Measurements from ENCODE around the gene RIOK2.

RIOK2 gene

DNA sequence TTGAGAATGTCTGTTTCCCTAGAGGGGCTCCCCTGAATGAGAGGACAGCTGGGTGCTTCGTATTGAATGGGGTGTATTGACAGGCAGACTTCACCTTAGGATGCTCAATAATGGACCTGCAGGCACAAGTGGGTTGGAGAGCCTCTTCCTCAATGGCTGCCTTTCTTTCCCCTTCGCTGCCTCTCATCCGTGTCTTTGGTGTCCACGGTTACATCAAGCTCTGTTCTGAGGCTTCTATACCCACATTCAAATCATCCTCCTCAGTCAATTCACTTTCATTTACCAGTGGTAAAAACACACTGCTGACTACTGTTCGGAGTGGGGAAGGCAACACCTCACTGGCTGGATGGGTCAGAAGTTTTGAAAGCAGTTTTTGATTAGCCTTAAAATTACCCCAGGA is 61.2 kb downstream of the RIOK2 start:
- no peak for DNase-seq

DNA sequence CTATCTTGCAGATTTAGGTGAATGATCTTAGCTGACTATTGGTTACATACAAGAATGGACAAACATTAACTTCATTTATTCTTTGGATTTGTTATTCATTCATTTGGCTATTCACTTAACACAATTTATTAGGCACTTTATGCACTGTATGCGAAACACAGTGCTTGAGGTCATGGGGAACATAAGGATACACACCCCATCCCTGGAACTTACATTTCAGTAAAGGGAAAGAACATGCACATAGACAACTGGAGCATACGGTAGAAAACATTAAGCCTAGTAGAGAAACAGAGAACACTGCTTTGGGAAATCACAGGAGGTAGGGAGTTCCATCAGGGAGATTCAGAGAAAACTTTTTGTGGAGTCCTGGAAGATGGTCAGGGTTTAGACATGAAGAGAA is 62.9 kb downstream of the RIOK2 start:
- no peak for DNase-seq

DNA sequence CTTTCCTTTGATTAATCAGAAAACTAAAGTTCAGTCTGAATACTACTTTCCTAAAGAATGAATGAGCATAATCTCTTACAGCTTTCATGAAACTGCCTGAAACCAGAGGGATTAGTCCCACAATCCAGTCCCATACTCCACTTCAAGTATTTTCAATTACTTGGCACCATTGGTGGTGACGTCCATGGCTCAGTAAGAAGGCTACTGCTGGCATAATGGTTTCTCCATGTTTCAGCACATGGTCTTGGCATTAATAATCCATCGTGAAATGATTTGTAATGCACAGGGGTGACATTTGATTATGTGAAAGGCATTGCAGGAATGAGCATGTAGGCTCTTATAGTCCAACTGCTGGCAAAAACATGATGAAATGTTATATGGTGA is 64.0 kb downstream of the RIOK2 start:
- no peak for DNase-seq

DNA sequence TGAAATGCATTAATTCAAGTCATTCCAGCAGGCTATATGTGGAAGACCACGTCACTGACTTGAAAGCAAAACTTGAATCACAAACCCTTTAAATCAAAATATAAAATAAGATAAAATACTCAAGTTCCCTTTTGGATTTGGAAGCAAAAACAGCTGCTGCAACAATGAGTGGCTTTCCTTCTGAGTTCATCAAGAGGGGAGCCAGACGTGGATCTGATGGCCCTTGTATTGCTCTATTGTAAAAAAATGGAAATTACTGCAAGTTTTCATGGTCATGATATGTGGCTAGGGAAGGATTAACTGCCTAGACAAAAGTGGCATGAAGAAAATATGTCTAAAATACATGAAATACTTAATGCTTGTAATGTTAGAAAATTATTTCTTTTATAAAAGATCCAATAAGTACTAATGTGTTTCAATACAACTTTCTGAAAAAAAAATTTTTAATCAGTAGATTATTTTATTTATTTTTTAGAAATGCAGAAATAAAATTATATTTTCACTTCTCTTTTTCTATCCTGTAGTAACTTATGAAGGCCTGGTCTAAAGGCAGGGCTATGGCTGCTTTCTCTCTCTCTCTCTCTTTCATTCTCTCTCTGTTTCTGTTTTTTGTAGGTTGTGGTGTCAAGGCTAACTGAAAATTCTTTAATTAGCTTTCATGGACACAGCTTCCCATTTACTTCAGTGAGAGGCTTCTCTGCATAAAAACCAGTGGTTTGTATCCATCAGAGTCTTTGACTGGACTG is 64.6 kb downstream of the RIOK2 start:
- DNase-seq = no peak

DNA sequence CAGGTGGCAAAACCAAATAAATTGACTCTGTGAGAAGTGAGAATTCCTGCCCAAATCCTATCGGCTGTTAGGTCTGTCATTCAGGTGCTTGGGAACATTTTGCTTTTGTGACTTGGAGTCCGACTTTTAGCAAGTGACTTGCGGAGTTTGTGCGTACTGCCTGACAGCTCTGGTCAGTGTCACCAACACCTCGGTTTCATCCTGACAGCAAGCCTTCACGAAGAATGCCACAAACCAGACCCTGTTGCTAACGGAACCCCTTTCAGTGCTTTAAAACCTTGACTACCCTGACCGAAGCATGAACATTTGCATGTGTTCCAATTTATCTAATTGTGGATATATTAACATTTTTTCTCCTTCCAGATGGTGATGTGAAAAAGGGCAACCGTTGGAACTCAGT is 67.1 kb downstream of the RIOK2 start:
- no peak for DNase-seq

DNA sequence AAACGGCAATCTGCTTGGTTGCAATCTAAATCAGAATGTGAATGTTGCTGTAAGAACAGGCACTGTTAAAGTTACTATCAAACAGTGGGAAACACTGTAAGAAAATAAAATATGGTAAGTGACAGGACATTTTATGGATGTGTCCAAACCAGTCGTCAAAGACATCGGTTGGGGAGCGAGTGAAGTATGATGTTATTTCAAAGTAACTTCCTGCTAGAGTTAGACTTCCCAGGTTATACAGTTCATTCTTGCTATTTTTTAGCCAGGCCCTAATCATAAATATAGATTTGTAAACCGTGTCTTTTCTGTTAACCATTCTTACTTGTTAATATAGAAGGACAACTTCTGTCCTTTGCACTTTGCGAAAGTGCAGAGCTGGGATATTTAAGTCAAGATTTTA is 70.8 kb downstream of the RIOK2 start:
- no peak for DNase-seq

DNA sequence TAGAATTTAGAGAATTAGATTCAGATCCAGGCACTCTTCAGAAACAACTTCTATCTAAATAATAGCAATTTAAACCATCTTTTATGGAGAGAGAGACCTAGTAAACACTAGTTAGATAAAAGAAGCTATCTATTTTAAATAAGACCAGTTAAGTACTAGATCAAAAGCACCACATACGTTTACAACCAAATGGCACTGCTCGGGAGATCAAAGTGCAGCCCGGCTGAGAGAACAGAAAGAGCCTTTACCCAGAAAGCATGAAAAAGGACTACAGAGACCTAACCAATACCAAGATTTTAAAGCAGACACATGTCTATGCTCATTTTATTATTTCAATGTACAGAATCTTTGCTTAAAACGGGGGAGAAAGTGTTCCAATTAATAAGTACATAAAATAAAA is 71.4 kb downstream of the RIOK2 start:
- no peak for DNase-seq

DNA sequence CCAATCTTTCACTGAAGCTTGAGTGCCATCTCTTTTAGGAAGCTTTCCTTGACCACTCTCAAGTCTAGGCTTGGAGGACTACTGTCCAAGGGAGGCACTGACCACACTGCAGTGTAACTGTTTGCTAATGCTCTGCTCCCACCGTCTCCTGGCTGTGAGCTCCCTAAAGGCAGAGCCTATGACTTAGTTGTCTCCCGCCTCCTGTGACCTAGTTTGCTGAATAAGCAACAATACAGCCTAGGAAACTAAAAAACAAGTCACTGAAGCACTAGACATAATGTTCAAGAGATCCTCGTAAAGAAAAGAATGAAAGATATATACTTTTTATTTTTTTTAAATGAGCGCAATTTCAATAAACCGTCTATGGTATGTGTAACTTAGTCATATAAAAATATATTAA is 72.0 kb downstream of the RIOK2 start:
- DNase-seq = no peak
